ENCODE data around the gene ABLIM3. TPM values are rescaled to one million over a fixed set of nuclear protein-coding genes. Genes with fewer than 3 reads are reported as not detected.

The ABLIM3 gene
- total and polyA plus RNA-seq, 2 experiments from 2014 or later = 0.19 to 2.2 TPM

DNA sequence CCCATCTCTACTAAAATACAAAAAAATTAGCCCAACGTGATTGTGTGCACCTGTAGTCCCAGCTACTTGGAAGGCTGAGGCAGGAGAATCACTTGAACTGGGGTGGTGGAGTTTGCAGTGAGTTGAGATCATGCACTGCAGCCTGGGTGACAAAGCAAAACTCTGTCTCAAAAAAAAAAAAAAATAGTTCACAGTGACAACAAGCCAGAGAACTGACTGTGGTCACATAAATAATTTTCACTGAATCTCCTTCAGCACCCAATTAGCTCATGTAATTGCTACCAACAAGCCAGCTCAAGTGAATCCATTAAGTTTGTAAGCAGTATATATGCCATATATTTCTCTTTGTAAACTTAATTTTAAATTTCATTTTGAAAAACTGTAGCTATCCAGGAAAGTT, 115.8 kb downstream of the ABLIM3 start (continued):
- TF ChIP-seq STAT1 (IDR thresholded peaks at IDR 0.05; ENCODE audit: unreplicated experiment) = no peak
- TF ChIP-seq CREB1 (CRISPR knock-in tag; IDR thresholded peaks at IDR 0.05; ENCODE audit: low read depth) = no peak
- TF ChIP-seq ZNF114 (CRISPR knock-in tag; IDR thresholded peaks at IDR 0.05) = no peak
- TF ChIP-seq EZH2 (IDR thresholded peaks at IDR 0.05; ENCODE audit: low read depth, unreplicated experiment) = no peak
- TF ChIP-seq, protein P1, sequence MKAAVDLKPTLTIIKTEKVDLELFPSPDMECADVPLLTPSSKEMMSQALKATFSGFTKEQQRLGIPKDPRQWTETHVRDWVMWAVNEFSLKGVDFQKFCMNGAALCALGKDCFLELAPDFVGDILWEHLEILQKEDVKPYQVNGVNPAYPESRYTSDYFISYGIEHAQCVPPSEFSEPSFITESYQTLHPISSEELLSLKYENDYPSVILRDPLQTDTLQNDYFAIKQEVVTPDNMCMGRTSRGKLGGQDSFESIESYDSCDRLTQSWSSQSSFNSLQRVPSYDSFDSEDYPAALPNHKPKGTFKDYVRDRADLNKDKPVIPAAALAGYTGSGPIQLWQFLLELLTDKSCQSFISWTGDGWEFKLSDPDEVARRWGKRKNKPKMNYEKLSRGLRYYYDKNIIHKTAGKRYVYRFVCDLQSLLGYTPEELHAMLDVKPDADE (IDR thresholded peaks at IDR 0.05) = no peak

DNA sequence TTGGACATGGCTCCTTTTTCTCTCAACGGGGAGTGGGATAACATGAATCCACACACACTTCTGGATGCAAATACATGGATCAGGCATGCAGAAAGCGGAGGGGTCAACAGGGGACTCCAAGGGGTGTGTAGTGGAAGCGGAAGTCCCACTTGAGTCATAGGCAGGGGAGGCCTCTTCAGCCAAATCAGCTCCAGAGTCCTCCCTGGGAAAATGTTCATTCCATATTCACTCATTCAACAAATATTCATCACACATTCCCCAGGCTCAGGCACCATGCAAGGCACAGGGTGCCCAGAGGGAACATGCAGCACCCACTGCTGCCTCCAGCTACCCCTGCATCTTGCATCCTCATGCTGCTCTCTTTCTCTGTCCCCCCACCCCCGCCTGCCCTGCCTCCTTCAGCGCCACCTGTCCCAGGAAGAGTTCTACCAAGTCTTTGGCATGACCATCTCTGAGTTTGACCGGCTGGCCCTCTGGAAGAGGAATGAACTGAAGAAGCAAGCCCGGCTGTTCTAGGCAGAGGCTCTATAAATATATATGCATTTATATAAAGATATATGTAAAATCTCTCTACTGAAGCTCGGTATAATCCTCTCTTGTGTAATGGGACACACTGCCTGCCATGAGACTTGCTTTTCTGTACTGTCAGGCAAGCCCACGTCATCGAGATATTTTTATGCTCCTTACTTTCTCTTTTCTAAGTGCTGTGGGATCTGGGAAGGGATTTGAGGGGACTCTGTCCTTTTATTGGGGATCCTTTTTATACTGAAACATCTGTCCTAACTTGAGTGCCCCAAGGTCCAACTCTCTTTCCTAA, 116.8 kb downstream of the ABLIM3 start:
- no peaks in the 10 kb centered on the region for H3K36me3 ChIP-seq (ENCODE audit: insufficient read depth)
- DNase-seq (ENCODE audit: low spot score) = no peak
- no peak for ATAC-seq
- H3K4me3 ChIP-seq = no peak overlapping the region
- no peak overlapping the region for H3K4me3 Mint-ChIP-seq
- H2AFZ ChIP-seq = no peak overlapping the region
- no peaks in the 10 kb centered on the region for H3K9me3 Mint-ChIP-seq
- peaks cover 6% of the 10 kb centered on the region for H3K27me3 Mint-ChIP-seq (ENCODE audit: insufficient read depth, low read depth, poor library complexity)
- H3F3A ChIP-seq (replicated peaks; ENCODE audit: low read depth) = no peaks in the 10 kb centered on the region
- no peaks in the 10 kb centered on the region for H3K9me2 ChIP-seq (ENCODE audit: insufficient read depth)
- H3K27ac ChIP-seq (ENCODE audit: low read depth) = no peak overlapping the region
- H3K27ac Mint-ChIP-seq = no peak overlapping the region; the same call in 1 of the 2 replicates
- no peaks in the 10 kb centered on the region for H4K20me1 ChIP-seq (replicated peaks; ENCODE audit: insufficient read depth)
- no peaks in the 10 kb centered on the region for H3K36me3 Mint-ChIP-seq (ENCODE audit: low read depth)
- no peaks in the 10 kb centered on the region for H3K79me2 ChIP-seq (replicated peaks; ENCODE audit: insufficient read depth)
- H3K4me1 Mint-ChIP-seq = no peaks in the 10 kb centered on the region
- H3K4me2 ChIP-seq = no peak overlapping the region
- H3K4me1 ChIP-seq (ENCODE audit: insufficient read depth) = no peaks in the 10 kb centered on the region
- no peaks in the 10 kb centered on the region for H3K27me3 ChIP-seq (ENCODE audit: insufficient read depth)
- TF ChIP-seq ZNF331 (CRISPR knock-in tag; IDR thresholded peaks at IDR 0.05; ENCODE audit: low read depth) (no peak), ZNF114 (CRISPR knock-in tag; IDR thresholded peaks at IDR 0.05) (no peak), NANOG (IDR thresholded peaks at IDR 0.05; ENCODE audit: borderline replicate concordance) (no peak), EZH2 (IDR thresholded peaks at IDR 0.05; ENCODE audit: low read depth, unreplicated experiment) (no peak), CREB1 (CRISPR knock-in tag; IDR thresholded peaks at IDR 0.05; ENCODE audit: low read depth) (no peak), EZH2phosphoT487 (IDR thresholded peaks at IDR 0.05; ENCODE audit: unreplicated experiment) (no peak), POLR2AphosphoS5 (IDR thresholded peaks at IDR 0.05; ENCODE audit: low read depth) (no peak), STAT1 (IDR thresholded peaks at IDR 0.05; ENCODE audit: unreplicated experiment) (no peak), JUNB (IDR thresholded peaks at IDR 0.05; ENCODE audit: unreplicated experiment) (no peak)
- TF ChIP-seq, protein P2, sequence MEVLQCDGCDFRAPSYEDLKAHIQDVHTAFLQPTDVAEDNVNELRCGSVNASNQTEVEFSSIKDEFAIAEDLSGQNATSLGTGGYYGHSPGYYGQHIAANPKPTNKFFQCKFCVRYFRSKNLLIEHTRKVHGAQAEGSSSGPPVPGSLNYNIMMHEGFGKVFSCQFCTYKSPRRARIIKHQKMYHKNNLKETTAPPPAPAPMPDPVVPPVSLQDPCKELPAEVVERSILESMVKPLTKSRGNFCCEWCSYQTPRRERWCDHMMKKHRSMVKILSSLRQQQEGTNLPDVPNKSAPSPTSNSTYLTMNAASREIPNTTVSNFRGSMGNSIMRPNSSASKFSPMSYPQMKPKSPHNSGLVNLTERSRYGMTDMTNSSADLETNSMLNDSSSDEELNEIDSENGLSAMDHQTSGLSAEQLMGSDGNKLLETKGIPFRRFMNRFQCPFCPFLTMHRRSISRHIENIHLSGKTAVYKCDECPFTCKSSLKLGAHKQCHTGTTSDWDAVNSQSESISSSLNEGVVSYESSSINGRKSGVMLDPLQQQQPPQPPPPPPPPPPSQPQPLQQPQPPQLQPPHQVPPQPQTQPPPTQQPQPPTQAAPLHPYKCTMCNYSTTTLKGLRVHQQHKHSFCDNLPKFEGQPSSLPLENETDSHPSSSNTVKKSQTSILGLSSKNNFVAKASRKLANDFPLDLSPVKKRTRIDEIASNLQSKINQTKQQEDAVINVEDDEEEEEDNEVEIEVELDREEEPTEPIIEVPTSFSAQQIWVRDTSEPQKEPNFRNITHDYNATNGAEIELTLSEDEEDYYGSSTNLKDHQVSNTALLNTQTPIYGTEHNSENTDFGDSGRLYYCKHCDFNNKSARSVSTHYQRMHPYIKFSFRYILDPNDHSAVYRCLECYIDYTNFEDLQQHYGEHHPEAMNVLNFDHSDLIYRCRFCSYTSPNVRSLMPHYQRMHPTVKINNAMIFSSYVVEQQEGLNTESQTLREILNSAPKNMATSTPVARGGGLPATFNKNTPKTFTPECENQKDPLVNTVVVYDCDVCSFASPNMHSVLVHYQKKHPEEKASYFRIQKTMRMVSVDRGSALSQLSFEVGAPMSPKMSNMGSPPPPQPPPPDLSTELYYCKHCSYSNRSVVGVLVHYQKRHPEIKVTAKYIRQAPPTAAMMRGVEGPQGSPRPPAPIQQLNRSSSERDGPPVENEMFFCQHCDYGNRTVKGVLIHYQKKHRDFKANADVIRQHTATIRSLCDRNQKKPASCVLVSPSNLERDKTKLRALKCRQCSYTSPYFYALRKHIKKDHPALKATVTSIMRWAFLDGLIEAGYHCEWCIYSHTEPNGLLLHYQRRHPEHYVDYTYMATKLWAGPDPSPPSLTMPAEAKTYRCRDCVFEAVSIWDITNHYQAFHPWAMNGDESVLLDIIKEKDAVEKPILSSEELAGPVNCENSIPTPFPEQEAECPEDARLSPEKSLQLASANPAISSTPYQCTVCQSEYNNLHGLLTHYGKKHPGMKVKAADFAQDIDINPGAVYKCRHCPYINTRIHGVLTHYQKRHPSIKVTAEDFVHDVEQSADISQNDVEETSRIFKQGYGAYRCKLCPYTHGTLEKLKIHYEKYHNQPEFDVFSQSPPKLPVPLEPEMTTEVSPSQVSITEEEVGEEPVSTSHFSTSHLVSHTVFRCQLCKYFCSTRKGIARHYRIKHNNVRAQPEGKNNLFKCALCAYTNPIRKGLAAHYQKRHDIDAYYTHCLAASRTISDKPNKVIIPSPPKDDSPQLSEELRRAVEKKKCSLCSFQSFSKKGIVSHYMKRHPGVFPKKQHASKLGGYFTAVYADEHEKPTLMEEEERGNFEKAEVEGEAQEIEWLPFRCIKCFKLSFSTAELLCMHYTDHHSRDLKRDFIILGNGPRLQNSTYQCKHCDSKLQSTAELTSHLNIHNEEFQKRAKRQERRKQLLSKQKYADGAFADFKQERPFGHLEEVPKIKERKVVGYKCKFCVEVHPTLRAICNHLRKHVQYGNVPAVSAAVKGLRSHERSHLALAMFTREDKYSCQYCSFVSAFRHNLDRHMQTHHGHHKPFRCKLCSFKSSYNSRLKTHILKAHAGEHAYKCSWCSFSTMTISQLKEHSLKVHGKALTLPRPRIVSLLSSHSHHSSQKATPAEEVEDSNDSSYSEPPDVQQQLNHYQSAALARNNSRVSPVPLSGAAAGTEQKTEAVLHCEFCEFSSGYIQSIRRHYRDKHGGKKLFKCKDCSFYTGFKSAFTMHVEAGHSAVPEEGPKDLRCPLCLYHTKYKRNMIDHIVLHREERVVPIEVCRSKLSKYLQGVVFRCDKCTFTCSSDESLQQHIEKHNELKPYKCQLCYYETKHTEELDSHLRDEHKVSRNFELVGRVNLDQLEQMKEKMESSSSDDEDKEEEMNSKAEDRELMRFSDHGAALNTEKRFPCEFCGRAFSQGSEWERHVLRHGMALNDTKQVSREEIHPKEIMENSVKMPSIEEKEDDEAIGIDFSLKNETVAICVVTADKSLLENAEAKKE (CRISPR knock-in tag; IDR thresholded peaks at IDR 0.05) = no peak
- TF ChIP-seq, protein P1 (IDR thresholded peaks at IDR 0.05) = no peak
- TF ChIP-seq, protein P3, sequence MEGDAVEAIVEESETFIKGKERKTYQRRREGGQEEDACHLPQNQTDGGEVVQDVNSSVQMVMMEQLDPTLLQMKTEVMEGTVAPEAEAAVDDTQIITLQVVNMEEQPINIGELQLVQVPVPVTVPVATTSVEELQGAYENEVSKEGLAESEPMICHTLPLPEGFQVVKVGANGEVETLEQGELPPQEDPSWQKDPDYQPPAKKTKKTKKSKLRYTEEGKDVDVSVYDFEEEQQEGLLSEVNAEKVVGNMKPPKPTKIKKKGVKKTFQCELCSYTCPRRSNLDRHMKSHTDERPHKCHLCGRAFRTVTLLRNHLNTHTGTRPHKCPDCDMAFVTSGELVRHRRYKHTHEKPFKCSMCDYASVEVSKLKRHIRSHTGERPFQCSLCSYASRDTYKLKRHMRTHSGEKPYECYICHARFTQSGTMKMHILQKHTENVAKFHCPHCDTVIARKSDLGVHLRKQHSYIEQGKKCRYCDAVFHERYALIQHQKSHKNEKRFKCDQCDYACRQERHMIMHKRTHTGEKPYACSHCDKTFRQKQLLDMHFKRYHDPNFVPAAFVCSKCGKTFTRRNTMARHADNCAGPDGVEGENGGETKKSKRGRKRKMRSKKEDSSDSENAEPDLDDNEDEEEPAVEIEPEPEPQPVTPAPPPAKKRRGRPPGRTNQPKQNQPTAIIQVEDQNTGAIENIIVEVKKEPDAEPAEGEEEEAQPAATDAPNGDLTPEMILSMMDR (conservative IDR thresholded peaks at IDR 0.05; ENCODE audit: low read depth in 2 of 2) = no peak

Data from GM23338 (cell line).